Activated CD4-positive, alpha-beta T cell treated with anti-CD3 and anti-CD28 coated beads, Interleukin-2, amount 50 U/mL, for 4 hours (primary cell): ENCODE measurements around the gene DAZAP1.
"Not testable (repeated sequence)": the region's sequence is repeated elsewhere in the genome, so short reads cannot be mapped to it uniquely, and the experiment has no call there.

Experiments
- DNase-seq, 2 experiments: peaks; one replicate each; pipeline ENCODE4 v3.0.0-alpha.2; 2020

DAZAP1 gene

DNA sequence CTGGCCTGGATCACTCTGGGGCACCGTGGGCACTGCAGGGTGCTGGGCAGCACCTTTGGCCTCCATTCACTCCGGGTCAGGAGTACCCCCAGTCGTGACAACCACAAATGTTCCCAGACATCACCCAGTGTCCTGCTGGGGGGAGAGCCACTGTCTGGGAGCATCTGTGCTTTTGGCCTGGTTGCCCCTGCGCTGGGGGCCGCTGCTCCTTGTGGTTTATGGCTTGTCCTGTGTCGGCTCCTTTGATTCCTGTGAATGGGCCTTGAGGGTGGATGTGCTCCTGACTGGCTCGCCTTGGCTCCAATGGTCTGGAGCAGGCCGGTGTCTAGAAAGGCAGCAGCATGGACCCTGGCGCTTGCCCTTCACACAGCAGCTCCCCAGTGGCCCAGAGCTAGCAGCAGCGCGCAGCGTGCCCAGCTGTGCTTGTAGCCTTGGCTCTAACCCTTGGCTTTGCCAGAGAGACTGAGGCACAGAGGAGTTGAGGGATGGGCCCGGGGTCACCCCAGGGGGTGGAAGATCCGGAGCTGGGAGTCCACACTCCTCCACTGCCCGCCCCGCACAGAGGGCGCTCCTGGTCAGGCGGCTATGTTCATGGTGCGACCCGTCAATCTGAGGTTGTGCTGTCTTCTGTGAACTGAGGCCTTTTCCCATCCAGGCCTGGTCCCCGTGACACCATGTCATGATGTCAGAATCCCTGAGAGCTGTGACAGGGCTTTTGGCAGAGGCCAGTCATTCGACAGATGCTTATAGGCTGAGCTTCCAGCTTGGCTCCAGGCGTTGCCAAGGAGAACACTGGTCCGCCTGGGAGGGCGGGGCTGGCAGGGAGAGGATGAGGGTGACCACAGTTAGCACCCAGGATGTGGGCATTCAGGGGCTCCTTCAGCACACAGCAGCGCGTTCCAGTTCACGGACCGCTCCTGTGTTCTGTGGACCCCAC, 4.1 kb downstream of the DAZAP1 start:
- DNase-seq, result no peak

DNA sequence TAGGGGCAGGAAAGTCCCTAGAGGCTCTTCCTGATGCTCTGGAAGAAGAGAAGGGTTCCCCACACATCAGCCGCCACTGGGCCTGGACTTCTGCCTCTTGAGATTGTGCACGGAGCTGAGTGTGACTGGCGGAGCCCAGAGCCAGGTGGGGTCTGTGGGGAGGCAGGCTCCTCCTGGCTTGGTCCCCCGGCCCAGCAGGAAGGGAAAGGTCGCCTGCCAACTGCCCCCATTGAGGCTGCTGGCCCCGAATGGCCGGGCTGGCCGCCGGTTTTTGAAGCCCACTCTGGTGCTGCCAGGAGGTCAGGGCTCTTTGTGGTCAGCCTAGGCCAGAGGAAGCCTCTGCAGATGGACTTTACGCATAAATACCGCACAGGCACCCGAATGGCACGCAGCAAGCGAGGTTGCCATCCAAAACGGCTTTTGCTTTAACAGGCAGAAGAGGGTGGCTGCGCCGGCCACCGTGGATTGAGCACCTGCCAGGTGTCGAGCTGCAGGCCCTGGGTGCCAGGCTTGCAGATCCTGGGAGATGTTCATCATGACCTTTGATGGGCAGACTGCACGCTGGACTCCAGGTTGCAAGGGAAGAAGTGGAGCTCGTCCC, 5.0 kb downstream of the DAZAP1 start:
- DNase-seq, result no peak

DNA sequence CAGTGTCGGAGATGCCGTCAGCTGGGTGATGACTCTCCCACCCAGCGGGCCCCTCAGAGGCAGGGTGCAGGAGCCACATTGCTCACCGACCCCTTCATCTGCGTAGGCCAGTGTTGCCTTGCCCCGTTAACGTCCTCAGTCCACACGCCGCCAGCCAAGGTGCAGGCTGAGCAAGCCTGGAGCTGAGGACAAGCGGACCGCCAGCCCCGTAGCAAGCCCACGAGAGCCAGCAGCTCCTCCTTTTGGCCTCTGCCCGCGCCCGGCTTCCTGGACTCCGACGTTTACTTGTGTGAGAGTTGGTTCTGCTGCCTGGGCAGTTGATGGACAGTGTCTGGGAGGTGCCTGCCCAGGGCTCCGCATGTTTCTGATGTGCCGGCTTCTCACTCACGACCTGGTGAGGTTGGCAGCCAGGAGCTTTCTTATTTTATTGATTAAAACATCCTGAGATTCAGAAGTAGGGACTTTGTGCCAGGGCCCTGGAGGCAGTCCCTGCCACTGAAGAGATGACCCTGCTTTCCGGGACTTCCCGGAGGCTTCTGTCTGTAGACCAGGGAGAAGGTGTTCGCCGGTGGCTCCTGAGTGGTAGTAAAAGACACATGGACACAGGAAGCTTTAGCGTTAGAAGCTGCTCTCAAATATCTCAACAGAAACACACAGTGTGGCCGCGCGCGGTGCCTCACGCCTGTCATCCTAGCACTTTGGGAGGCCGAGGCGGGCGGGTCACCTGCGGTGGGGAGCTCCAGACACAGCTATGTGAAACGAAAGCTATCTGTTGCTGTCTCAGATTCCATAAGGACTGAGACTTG, 5.8 kb downstream of the DAZAP1 start:
- DNase-seq, result no peak

DNA sequence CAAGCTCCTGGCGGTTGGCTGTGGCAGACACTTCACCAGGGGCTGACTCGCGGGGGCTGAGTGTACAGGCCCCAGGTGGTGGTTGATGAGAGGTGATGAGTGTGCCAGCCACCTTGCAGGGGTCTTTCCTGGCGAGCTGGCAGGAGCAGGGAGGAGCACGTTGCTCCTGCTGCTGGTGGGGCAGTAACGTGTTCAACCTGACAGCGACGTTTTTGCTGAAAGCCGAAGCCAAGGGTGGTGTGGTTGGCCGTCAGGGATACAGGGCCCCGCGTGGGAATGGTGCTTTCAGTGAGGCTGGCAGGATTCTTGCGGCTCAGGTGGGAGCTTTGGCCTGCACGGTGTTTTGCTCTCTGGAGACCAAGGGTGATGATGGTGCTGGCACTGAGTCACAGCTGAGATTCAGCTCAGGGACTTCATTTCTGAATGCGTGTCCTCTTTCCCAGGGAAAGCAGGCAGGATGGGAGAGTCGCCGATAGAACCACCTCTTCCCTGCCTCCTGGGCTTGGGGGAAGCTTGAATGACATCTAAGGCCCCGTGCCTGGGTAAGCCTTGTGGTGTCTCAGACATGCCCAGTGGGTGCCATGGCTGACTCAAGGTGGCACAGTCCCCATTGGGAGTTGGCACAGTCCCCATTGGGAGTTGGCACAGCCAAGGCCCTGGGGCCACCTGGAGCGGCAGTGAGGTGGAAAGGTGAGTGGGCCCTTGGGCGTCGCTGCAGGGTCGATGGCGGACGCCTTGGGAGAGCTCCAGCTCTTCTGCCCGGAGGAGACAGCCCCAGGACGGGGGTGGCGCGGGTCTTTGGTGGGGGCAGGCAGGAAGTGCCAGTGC, 8.8 kb downstream of the DAZAP1 start:
- DNase-seq, result no peak

DNA sequence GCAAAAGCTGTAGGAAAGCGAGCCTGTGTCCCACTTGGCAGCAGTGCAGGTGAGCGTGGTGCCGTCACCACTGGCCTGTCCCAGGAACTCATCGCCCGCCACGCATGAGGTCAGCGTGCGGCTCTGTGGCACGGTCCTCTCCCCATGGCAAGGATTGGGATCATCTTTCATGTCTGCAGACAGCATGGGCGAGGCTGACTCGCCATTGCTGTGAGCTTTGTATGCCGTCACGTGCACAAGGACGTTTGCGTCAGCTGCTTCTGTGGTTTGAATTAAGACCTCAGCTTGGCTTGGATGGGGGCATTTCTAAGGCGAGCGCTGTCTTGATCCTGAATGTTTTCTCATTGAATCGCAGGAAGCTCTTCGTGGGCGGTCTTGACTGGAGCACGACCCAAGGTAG, 9.8 kb downstream of the DAZAP1 start:
- no peak for DNase-seq

DNA sequence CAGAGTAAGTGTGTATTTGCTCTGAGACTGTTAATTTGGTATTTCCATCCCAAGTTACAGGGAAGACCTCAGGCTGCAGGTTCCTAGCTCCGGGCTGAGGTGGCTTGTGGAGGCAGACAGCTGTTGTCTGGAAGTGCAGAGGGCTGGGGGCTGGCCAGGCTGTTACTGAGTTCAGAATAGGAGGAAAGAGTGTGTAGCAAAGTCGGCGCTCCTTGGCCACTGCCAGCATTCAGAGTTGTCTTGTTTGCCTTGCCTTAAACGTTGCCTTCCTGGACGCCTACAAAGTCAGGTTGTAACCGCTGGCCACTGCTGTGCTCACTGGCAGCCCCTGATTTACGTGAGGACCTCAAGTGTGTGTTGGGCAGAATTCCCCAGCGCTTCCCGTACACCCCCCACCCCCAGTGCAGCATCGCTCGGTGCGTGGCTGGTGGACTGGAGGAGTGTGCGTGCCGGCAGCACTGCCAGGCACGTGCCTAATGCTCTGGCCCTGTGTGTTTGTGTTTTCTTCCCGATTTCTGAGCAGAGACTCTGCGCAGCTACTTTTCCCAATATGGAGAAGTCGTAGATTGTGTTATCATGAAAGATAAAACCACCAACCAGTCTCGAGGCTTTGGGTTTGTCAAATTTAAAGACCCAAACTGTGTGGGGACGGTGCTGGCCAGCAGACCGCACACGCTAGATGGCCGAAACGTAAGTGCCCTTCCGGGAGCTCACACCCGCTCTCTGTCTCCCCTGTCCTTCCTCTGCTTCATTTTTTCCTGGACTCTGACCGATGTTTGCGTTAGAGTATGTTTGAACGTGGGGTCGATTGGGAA, 10.5 kb downstream of the DAZAP1 start:
- DNase-seq, result no peak

DNA sequence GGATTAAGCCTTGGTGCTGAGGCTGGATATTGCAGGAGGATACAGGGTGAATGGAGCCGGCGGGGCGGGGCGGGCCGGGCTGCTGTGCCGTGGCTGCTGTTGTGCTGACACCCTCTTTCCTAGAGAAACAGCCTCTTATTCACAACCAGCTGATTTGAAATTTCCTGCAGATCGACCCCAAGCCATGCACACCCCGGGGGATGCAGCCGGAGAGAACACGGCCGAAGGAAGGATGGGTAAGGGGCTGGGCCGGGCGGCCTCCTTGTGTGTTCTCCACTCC, 11.1 kb downstream of the DAZAP1 start:
- DNase-seq, result no peak

DNA sequence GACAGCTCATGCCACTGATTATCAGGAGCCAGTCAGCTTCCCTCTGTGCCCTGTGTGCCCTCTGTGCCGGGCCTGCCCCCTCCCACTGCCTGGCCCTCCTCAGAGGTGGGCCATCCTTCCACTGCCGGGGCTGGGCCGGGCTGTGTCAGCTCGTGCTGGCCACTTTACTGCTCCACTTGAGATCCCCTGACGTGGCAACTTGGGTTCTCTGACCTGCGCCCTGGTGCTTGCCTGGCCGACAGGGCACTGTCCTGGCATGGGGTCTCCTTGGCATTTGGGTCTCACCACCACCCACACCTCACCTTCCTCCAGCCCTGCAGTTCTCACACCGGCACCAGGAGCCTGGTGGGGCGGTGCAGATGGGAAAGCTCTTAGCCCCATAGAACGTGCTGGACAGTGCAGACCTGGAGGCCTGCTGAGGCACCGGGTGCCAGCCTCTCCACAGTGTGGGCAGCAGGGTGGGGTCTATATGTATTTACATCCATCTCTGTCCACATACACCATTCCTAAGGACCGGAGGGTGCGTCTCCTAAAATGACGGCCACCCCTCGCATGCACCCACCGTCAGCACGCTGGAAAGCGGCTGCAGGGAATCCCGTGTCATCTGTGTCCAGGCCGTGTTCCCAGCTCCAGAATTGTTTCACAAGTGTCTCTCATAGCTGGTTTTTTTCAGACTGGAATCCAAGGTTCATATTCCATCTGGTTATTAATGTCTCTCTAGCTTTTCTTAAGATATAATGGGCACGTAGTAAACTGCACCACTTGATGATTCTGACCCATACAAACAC, 11.8 kb downstream of the DAZAP1 start:
- DNase-seq, result no peak

DNA sequence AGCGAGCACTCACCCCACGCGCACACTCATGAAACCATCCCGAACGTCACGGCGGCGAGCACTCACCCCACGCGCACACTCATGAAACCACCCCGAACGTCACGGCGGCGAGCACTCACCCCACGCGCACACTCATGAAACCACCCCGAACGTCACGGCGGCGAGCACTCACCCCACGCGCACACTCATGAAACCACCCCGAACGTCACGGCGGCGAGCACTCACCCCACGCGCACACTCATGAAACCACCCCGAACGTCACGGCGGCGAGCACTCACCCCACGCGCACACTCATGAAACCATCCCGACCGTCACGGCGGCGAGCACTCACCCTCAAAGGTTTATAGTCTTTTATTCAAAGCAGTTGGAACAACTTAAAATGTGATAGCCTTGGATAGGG, 12.7 kb downstream of the DAZAP1 start:
- not testable (repeated sequence) for DNase-seq

DNA sequence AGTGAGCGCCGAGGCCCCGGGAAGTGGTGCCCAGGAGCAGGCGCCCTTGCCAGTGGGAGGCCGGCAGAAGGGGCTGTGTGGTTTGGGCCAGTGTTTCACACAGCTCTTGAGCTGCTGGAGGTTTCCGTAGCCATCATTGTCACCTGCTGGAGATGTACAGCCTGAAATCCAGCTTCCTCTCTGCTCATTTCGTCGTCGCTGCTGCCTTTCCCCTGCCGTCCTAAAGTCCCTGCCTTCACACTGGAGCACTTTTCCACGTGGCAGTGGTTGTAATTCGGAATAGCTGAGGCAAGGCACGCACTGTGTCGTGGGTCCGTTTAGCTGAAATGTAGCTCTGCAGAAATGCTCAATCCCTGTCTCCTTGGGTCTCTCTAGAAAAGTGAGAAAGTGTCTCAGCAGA, 13.2 kb downstream of the DAZAP1 start:
- no peak for DNase-seq

DNA sequence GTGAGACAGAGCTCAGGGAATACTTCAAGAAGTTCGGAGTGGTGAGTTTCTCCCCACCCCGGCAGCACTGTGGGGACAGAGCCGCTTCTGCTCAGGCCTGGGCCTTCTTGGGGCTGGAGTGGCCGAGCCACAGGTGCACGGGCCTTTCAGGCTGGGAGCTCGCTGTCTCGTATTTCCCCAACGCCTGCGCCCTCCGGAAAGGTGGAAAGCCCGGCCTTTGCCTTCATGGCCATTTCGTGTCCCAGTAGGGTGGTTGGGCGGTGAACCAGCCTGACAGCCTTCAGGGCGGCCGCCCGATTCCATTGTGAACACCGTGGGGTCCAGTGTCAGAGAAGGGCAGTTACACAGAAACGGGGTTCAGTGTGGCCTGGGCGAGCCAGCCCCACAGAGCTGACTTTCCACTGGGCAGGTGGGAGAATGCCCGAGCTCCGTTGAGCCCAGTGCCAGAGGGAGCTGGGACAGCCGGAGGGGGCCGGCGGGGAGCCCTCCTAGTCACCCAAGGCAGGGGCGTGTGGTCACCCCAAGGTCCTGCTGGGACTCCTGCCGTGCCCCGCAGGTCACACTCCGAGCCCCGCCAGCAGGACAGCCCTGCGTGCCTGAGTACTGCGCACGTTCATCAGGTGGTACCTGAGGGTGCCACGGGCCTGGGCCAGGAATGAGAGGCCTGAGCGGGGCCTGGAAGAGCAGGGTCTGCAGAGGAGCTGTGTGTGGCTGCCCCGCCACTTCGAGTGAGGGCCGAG, 14.0 kb downstream of the DAZAP1 start:
- DNase-seq, result no peak

DNA sequence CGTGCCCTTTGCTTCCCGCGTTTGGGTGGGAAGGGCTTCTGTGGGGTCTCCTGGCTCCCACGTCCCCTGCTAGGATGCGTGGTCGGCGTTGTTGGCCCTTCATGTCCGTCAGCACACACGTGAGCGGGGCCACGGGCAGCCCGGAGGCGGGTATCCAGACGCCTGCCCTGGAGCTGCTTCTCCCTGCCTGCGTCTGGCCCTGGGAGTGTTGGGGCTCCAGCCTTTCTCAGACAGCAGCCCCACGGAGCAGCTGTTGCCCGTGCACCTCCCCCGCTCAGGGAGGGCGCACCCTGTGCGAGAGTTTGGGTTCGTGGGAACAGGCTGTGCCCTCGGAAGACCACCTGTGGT, 14.5 kb downstream of the DAZAP1 start:
- no peak for DNase-seq

DNA sequence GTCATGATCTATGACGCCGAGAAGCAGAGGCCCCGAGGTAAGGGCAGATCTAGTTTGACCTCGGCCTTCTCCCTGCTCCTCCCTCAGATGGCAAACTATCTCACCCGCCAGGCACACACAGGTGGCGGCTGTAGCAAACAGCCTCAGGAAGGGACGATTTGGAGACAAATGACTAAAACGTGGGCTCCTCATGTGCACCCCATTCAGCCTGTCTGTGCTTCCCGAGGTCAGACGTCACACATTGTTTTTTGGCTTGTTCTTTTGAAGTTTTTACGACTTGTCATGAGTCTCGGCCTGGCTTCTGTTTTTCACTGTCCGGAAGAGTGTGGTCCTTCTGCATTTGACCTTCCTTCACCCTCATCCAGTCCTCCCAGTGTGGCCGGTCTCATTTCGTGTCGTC, 15.0 kb downstream of the DAZAP1 start:
- DNase-seq, result no peak

DNA sequence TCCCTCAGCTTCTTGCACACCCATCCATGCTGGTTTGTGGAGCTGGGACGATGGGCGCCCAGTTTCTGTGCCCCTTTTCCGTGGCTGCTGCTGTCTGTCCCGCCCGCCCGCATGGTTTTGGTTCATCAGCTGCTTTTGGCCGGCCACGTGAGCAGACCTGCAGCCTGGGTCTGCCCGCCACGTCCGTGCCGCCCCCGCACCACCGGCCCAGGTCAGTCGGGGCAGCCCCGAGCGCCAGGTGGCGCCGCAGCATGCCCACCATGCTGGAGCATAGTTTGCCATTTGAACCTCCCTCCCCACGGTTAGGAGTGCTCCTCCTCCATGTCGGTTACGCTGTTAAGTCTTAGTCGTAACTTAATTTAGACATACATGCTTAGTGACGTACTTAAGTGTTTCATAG, 15.6 kb downstream of the DAZAP1 start:
- DNase-seq, result no peak

DNA sequence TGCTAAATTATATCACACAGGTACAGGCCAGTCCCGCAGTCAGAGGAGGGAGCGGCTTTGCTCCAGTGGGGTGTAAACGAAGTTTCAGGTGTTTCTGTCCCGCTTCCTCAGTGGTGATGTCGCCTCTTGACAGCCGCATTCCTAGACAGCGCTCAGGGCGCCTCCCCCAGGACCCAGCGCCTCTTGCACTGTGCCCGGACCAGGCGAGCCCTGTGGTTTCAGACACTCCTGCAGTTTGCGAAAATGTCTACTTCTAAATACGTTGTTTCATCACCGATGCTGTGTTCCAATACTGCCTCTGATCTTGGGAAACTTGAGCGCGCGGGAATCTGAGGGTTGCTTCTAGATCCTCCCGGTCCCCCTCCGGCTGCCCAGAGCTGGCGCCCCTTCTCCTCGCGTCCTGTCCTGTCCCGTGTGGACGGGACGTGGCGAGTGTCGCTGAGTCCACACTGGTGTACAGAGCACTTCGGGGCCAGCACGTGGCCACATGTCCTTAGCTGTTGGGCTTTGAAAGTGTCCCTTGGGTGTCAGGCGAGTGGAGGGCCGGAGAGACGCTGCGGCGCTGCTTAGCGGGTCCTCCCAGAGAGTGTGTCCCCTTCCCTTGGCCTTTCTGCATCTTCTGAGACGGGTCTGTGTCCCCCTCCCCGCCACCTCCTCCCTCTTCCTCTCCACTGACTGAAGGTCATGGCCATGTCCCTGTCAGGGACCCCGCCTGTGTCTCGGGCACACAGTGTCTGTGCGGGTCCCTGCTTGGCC, 16.2 kb downstream of the DAZAP1 start:
- DNase-seq, result no peak

DNA sequence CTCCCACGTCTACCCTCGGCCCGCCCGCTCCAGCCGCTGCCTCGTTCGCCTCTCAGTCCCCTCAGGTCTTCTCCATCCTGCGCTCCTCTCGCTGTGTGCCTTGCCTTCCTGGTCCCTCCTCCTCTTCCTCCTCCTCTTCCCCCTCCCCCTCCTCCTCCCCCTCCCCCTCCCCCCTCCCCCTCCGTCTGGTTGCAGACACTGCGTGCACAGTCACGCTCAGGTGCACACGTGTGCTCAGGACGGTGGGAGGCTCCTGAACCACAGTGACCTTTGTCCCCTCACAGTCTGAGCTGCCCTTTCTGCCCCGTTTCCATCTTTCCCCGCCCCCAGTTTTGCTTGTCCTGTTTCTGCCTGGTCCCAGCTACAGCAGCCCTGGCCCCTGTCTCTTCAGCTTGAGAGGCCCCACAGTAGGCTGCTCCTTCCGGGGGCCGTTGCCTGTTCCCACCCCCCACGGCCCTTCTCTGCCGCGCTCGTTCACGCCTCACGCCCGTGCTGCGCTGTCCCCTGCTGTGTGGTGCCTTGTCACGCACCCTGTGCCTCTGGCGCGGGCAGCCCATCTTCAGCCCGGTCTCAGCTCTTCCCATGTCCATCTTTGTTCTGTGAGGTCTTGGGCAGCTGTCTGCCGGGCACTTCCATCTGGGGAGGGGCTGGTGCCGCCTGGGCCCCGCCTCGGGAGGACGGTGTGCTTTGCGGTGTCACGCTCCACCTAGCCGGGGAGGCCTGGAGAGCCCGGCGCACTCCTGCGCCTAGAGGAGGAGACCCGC, 17.0 kb downstream of the DAZAP1 start:
- DNase-seq, result no peak

DNA sequence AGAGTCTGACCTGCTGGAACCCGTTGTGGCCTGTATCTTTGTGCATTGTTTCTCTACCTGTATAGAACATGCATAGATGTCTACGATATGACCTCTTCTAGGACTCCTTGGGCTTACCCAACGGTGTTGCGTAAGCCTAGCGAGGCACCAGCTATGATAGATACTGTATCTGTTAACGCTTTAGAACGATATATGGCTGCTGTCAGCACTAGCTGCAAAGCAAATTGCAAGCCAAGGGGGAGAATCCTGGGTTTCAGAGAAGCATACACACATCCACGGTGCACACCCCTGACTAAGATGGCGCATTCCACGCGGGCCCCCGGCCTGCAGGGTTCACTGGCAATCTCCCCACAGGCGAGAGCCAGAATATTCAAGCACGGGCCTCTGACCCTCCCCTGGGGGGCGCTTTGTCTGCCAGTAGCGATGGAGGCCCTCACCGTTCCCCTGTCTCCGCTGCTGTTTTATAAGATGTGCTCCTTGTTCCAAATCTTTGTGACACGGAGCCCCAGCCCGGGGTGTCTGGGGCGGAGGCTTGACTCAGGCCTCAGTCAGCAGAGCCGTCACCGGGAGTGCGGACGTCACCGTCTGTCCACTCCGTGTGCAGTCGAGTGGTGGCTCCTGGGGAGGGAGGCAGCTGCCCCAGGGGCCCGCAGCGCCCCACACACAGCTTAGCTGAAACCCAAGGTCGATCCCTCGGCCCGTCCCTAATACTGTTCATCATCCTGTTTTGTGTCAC, 17.9 kb downstream of the DAZAP1 start:
- no peak for DNase-seq

DNA sequence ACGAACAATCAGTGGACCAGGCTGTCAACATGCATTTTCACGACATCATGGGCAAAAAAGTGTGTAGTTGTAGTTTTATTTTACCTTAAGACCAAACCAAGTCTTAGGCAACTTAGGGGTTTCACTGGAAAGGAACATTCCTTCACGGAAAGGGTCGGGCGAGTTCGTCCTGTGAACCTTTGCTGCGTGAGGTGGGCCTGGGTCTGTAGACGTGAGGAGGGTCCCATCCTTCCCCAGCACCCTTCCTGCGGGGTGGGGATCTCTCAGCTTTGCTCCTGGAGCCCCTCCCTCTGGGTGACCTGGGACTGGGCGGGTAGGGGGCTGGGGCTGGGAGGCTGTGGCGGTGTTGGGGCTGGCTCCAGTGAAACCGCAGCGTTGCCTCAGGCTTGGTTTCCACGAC, 18.5 kb downstream of the DAZAP1 start:
- no peak for DNase-seq
